Kidney capillary endothelial cell (primary cell): Measurements from ENCODE around the gene RPL7L1.
"Not testable (repeated sequence)": the region's sequence is repeated elsewhere in the genome, so short reads cannot be mapped to it uniquely, and the experiment has no call there.

ENCODE experiments used
- DNase-seq: peaks from one replicate; pipeline ENCODE4 v3.0.0-alpha.2; 2018; ENCODE audit warnings: low spot score

The RPL7L1 gene

GRCh38 chr6:42891199-42891722, 11.8 kb downstream of the RPL7L1 start:
- no peak for DNase-seq

- DNase-seq: not testable (repeated sequence)
These were observed 14.8 kb downstream of the RPL7L1 start for GRCh38 chr6:42894041-42894828.

- DNase-seq: no peak
These were observed 16.8 kb downstream of the RPL7L1 start for GRCh38 chr6:42896178-42896719.

GRCh38 chr6:42898891-42899361, 19.5 kb downstream of the RPL7L1 start:
- peak; percentile 55 for DNase-seq

GRCh38 chr6:42899871-42900270, 20.5 kb downstream of the RPL7L1 start:
- no peak for DNase-seq

GRCh38 chr6:42901538-42901957, 22.1 kb downstream of the RPL7L1 start:
- DNase-seq: peak; percentile 81

- not testable (repeated sequence) for DNase-seq
These were observed 23.2 kb downstream of the RPL7L1 start for GRCh38 chr6:42902429-42903263.

- no peak for DNase-seq
These were observed 25.1 kb downstream of the RPL7L1 start for GRCh38 chr6:42904467-42904866.

GRCh38 chr6:42907336-42907735, 27.9 kb downstream of the RPL7L1 start:
- DNase-seq: no peak

- no peak for DNase-seq
These were observed 30.4 kb downstream of the RPL7L1 start for GRCh38 chr6:42909835-42910234.

GRCh38 chr6:42911171-42912021, 32.0 kb downstream of the RPL7L1 start:
- DNase-seq: no peak

GRCh38 chr6:42914546-42914945, 35.1 kb downstream of the RPL7L1 start:
- DNase-seq: no peak

GRCh38 chr6:42915732-42916131, 36.3 kb downstream of the RPL7L1 start, which contains the start of gene PTCRA:
Gene PTCRA, plus strand, starts transcription at chr6:42916053. Its CDS starts 17 bp downstream, at chr6:42916070.
- no peak for DNase-seq

GRCh38 chr6:42916288-42916687, 36.9 kb downstream of the RPL7L1 start:
- no peak for DNase-seq

- no peak for DNase-seq
These were observed 42.4 kb downstream of the RPL7L1 start for GRCh38 chr6:42921801-42922200.

- peak; percentile 48 for DNase-seq
These were observed 44.2 kb downstream of the RPL7L1 start for GRCh38 chr6:42923666-42924065.

GRCh38 chr6:42925248-42925857, 45.9 kb downstream of the RPL7L1 start:
- no peak for DNase-seq

GRCh38 chr6:42928986-42929820, 49.8 kb downstream of the RPL7L1 start, which contains the start of gene CNPY3:
Gene CNPY3, plus strand, starts transcription at chr6:42929480. Its CDS starts 91 bp downstream, at chr6:42929571.
- peak; percentile 98 for DNase-seq

GRCh38 chr6:42929821-42930360, 50.5 kb downstream of the RPL7L1 start:
- DNase-seq: peak; percentile 36

GRCh38 chr6:42932412-42932811, 53.0 kb downstream of the RPL7L1 start:
- no peak for DNase-seq
